ENCODE data around the gene TIMM17A. TPM values are rescaled to one million over a fixed set of nuclear protein-coding genes. Genes with fewer than 3 reads are reported as not detected.

TIMM17A gene
- total RNA-seq, 1 donor from 2014 or later, result 18.9 TPM

DNA sequence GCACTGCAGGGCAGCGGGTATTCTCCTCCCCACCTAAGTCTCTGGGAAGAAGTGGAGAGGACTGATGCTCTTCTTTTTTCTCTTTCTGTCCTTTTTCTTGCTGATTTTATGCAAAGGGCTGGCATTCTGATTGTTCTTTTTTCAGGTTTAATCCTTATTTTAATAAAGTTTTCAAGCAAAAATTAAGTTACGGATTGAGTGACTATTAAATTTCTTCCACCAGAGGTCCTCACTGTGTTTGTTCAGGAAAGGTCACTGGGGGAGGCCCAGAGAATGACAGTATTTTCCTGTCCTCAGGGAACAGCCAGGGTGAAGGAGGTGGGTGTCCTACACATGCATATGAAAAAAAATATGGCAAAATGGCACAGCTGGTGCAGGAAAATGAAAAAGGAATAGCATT, 50.7 kb downstream of the TIMM17A start:
- intact Hi-C loops (cut with DNase I), result no loop called here

DNA sequence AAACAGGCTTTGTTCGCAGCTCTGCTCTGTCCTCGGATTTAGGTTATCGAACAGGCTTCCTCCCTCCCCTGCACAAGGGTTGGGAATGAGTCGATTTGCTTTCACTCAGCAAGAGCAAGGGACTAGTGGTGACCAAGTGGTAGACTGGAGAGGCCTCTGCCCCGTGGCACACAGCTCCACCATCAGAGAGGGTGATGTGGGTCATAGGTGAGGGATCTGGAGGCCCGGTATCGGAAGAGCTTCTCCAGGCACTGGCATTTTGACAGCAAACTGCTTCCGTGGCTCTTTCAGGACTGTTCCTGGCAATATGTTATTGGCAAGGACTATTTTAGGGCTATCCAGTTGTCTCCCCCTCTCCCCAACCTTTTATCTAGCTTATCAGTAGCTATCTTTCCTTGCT, 52.0 kb downstream of the TIMM17A start:
- H3K36me3 ChIP-seq, result peaks cover 0 to 33% of the 10 kb centered on the region in 2 donors

More for the DNA sequence above, 50.7 kb downstream of the TIMM17A start:
- Histone ChIP-seq H3K4me3 (no peak overlapping the region), H3K9me3 (no peaks in the 10 kb centered on the region), H3K27ac (no peak overlapping the region), H3K4me1 (peaks cover 27% of the 10 kb centered on the region), H3K27me3 (no peaks in the 10 kb centered on the region), H3K36me3 (peaks cover 0 to 40% of the 10 kb centered on the region in 2 donors)
- DNase-seq (ENCODE audit: extremely low spot score in 2 of 2), result no peak
- no peak for TF ChIP-seq POLR2AphosphoS5 (IDR thresholded peaks at IDR 0.05; ENCODE audit: insufficient read depth in 1 of 2, low read depth in 1 of 2)
- TF ChIP-seq POLR2A (IDR thresholded peaks at IDR 0.05), result no peak
- peak in 1 of 3 experiments; percentile 12 for TF ChIP-seq CTCF (IDR thresholded peaks at IDR 0.05)

DNA sequence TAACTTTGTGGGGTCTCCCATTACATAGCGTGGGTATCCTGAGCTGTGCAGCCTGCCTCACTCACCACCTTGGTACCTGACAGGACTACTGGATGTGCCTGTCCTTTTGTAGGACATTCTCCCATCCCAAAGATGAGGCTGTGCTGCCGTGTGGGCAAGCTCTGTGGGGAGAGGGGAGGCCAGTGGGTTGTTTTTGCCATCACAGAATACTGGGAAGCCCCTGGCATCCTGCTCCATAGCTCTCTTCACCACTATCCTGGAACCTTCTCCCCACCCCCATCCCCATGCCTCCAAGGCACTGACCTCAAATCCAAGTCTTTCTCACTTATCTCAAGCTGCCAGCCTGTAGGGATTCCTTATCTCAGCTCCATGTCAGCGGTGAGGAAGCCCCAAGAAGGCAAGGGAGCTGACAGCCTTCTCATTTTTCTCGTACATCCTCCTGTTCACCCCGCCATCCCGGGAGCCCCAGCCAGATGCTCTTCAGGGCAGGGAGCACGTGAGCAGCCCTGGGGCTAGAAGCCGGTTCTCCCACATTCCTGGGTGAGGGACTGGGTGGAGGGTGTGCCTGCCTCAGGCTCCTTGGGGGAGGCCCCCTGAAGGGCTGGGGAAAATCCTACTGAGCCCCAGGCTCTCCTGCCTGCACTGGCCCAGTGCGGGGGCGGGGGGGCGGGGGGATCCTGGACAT, 52.6 kb downstream of the TIMM17A start:
- no peaks in the 10 kb centered on the region for H3K9me3 ChIP-seq
- no peaks in the 10 kb centered on the region for H3K27me3 ChIP-seq
- intact Hi-C loops (cut with DNase I), result no loop called here
- peaks cover 28% of the 10 kb centered on the region for H3K4me1 ChIP-seq
- TF ChIP-seq CTCF (IDR thresholded peaks at IDR 0.05) (no peak), POLR2AphosphoS5 (IDR thresholded peaks at IDR 0.05; ENCODE audit: insufficient read depth in 1 of 2, low read depth in 1 of 2) (no peak), POLR2A (IDR thresholded peaks at IDR 0.05) (no peak)
- peaks cover 0 to 27% of the 10 kb centered on the region in 2 donors for H3K36me3 ChIP-seq
- H3K4me3 ChIP-seq, result no peak overlapping the region
- no peak for DNase-seq (ENCODE audit: extremely low spot score in 2 of 2)
- peak overlapping the region; percentile 15 for H3K27ac ChIP-seq

More for the DNA sequence above, 52.0 kb downstream of the TIMM17A start:
- intact Hi-C loops (cut with DNase I), result no loop called here
- TF ChIP-seq POLR2A (IDR thresholded peaks at IDR 0.05), result no peak
- DNase-seq (ENCODE audit: extremely low spot score in 2 of 2), result no peak
- Histone ChIP-seq H3K27me3 (no peaks in the 10 kb centered on the region), H3K4me1 (peaks cover 28% of the 10 kb centered on the region), H3K27ac (no peak overlapping the region), H3K9me3 (no peaks in the 10 kb centered on the region), H3K4me3 (no peak overlapping the region)

DNA sequence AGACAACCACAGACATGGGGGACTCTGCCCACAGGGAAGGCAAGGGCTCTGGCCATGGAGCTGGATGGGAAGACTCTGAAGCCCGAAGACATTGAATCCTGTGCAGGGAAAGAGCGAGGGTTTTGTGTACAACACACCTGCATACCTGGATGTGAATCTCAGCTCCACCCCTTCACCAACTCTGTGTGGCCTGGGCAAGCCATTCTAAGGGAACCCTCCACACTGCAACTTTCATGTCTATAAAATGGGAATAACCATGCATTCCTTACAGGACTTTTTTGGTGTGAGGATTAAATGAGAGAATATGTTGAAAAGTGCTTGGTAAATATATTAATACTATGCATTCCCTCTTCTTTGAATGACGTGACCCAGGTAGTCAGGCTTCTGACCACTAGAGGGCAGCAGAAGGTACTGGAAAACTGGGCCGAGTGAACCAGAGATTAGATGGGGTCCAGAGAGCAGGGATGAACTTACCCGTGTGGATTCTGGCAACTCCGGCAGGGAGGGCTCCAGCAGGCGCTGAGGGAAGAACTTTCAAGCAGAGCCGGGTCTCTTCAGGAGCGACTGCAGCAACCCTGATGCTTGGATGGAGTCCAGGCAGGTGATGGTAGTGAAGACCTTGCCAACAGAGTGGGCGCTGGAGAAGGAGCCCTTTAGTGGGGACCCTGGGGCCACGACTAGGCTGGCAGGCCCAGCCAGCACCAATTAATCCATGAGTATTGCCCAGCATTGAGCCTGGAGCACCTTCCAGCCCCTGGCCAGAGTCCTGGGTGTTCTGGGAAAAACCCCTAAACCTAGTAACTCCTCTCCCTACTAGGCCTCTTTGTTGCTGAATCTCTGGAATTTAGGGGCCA, 54.2 kb downstream of the TIMM17A start:
- Histone ChIP-seq H3K4me1 (peaks cover 28% of the 10 kb centered on the region), H3K27me3 (no peaks in the 10 kb centered on the region), H3K9me3 (no peaks in the 10 kb centered on the region), H3K36me3 (peaks cover 0 to 11% of the 10 kb centered on the region in 2 donors), H3K27ac (peak overlapping the region; percentile 54), H3K4me3 (peak overlapping the region in 1 of 2 donors; percentile 0)
- intact Hi-C loops (cut with DNase I), result loop anchor here (5.0 kb wide), 1 partner anchor 123 kb away; no protein-coding TSS in a partner anchor
- TF ChIP-seq POLR2A (IDR thresholded peaks at IDR 0.05) (no peak), POLR2AphosphoS5 (IDR thresholded peaks at IDR 0.05; ENCODE audit: insufficient read depth in 1 of 2, low read depth in 1 of 2) (peak in 1 of 2 donors; percentile 67), CTCF (IDR thresholded peaks at IDR 0.05) (peak; percentile 61 to 82 (median 68))
- no peak for DNase-seq (ENCODE audit: extremely low spot score in 2 of 2)

DNA sequence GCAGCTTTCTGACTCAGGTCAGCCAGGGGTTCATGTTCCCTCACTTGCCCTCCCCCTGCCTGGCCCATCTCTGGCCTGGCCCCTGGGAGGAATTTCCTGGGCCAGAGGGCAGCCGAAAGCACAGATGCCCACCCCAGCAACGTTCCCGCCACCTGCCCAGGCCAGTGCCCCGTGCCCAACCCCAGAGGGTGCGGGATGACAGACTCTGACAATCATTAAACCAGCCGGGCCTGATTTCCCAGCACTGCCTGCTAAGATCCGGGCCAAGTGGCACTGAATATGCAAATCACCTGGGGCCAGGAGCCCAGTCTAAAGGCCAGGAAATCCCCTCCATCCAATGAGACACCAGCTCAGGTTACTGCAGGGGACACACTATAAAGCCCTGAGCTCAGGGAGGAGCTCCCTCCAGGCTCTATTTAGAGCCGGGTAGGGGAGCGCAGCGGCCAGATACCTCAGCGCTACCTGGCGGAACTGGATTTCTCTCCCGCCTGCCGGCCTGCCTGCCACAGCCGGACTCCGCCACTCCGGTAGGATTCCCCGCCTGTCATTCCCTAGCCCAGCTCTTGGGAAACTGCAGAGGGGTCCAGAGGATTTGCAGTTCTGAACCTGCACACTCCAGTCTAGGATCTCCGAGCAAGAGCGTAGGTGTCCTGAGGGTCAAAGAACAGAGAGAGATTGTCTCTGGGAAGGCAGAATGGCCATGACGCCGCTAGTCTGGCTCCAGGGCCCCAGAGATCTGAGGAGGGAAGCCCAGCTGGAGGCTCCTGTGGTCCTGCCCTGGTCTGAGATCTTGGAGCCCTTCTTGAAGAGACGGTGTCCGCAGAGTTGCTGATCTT, 55.1 kb downstream of the TIMM17A start, which contains the start of gene ELF3:
TSS of gene ELF3 (plus strand) at position 408 of the 836 bp plus-strand sequence. CDS start 550 bp downstream, outside the sequence.
- no peak for DNase-seq (ENCODE audit: extremely low spot score in 2 of 2)
- TF ChIP-seq POLR2AphosphoS5 (IDR thresholded peaks at IDR 0.05; ENCODE audit: insufficient read depth in 1 of 2, low read depth in 1 of 2) (peak in 1 of 2 donors; percentile 59), CTCF (IDR thresholded peaks at IDR 0.05) (no peak), POLR2A (IDR thresholded peaks at IDR 0.05) (no peak)
- peaks cover 28% of the 10 kb centered on the region for H3K4me1 ChIP-seq
- no peaks in the 10 kb centered on the region for H3K27me3 ChIP-seq
- peak within 1 kb of the TSS in 1 of 2 donors; percentile 27 for H3K4me3 ChIP-seq
- H3K27ac ChIP-seq, result peak within 1 kb of the TSS; percentile 54
- H3K9me3 ChIP-seq, result no peaks in the 10 kb centered on the region
- H3K36me3 ChIP-seq, result peaks cover 0 to 2% of the 10 kb centered on the region in 2 donors
- intact Hi-C loops (cut with DNase I), result loop anchor here (5.0 kb wide), 1 partner anchor 122 kb away; no protein-coding TSS in a partner anchor
